Hematopoietic multipotent progenitor cell treated with erythropoietin and hydrocortisone succinate and interleukin-3 and kit ligand, for 6 days (in vitro differentiated cells): Measurements from ENCODE around the gene SBNO2.
"Not testable (repeated sequence)": the region's sequence is repeated elsewhere in the genome, so short reads cannot be mapped to it uniquely, and the experiment has no call there.

Experiments used
- DNase-seq: peaks from one replicate; pipeline ENCODE4 v3.0.0-alpha.2; 2015

SBNO2 gene

DNA sequence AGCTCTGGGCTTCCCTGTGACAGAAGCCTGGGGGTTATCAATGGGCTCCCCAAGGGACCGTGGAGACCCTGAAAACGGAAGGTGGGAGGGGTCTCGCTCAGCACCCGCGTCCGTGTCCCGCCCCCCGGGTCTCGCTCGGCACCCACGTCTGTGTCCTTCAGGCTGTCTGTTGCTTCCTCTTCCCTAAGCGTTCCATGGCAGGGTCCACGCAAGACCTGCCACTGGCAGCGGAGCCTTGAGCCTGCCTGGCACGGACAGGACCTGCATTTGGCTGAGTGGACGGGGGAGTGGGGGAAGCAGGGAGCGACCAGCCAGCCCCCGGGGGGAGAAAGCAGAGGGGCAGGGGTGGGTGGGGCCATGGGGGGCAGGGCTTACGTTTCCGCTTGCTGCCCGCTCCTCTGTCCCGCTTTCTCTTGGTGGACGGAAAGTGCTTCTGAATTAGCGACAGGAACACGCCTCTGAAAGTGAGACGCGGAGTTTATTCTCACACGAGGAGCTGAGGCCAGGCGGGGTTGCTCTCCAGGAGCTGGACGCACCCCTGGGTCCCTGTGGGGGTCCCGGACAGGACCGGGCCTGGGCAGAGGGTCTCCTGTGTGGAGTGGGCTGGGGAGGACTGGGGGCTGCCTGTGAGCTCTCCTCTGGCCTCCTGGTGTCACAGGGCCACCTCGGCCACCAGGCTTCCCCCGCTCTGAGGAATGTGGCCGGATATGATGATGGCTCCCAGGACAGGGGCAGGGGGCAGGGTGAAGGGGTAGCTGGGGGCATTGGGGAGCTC is 58.2 kb downstream of the SBNO2 start:
- no peak for DNase-seq

DNA sequence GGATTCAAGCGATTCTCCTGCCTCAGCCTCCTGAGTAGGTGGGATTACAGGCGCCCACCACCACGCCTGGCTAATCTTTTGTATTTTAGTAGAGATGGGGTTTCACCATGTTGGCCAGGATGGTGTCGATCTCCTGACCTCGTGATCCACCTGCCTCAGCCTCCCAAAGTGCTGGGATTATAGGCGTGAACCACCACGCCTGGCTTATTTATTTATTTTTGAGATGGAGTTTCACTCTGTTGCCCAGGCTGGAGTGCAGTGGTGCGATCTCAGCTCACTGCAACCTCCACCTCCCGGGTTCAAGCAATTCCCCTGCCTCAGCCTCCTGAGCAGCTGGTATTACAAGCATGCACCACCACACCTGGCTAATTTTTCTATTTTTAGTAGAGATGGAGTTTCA is 59.3 kb downstream of the SBNO2 start:
- not testable (repeated sequence) for DNase-seq

GRCh38 chr19:1113986-1114483 is 60.0 kb downstream of the SBNO2 start:
- DNase-seq = no peak

DNA sequence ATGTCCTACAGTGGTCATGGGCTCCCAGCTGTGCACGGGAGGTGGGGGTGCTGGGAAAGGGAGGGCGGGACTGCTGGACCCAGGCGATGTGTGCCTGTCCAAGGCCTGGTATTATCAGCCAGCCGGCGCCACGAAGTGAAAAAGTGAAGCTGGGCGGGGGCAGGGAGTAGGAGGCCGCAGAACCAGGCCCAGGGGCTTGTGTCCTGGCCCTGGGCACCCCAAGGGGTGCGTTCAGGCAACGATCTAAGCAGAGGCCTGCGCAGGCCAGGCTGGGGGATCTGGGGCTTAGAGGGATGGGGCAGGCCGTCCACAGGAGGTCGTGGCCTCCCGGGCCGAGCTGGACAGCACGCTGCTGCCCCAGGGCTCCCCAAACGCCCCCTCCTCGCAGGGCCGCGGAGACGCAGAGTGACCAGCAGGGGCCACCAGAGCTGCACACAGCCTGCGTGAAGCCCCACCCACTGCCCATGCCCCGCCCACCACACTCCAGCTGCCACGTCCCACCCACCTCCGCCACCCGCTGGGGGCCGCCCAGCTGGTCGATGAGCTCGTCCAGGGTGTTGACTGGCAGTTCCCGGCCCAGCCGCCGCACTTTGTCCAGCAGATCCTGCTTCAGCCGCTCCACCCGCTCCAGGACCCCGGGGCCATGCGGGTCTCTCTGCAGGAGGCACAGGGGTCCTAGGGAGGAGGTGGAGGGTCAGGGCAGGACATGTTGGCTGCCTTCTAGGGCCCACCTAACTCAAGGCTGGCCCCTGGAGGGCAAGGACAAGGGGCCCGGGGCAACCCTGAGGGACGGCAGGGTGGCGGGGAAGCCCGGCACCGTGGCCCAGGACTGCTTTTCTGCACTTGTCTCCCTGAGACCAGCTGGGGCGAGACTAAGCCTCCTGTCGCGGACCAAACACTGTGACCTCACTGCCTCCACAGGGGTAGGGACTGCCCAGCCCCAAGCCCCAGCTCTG is 60.8 kb downstream of the SBNO2 start:
- DNase-seq = peak; percentile 95

GRCh38 chr19:1112268-1113029 is 61.6 kb downstream of the SBNO2 start:
- no peak for DNase-seq

DNA sequence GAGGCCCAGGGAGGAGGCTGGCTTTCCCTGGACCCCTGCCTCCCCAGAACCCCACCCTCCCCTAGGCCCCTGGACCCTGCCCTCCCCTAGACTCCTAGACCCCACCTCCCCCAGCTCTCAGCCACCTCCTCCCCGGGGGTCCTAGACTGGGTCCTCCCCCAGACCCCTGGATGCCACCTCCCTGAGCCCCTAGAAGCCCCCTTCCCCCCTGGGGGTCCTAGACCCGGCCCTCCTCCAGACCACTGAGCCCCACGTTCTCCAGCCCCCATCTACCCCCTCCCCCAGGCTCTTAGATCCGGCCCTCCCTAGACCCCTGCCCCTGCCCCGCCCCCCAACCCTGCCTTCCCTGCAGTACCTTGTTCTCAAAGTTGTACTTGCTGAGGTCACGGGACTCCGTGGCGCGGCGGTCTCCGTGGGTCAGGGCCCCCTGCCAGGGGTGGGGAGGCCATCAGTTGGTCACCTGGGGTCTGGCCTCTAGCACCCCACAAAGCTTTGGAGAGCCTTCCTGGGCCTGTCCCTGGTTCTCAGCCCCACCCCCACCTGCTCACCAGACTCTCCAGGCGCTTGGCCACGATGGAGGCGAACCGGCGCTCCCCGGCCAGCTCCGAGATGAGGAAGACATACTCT is 62.3 kb downstream of the SBNO2 start:
- DNase-seq = no peak

DNA sequence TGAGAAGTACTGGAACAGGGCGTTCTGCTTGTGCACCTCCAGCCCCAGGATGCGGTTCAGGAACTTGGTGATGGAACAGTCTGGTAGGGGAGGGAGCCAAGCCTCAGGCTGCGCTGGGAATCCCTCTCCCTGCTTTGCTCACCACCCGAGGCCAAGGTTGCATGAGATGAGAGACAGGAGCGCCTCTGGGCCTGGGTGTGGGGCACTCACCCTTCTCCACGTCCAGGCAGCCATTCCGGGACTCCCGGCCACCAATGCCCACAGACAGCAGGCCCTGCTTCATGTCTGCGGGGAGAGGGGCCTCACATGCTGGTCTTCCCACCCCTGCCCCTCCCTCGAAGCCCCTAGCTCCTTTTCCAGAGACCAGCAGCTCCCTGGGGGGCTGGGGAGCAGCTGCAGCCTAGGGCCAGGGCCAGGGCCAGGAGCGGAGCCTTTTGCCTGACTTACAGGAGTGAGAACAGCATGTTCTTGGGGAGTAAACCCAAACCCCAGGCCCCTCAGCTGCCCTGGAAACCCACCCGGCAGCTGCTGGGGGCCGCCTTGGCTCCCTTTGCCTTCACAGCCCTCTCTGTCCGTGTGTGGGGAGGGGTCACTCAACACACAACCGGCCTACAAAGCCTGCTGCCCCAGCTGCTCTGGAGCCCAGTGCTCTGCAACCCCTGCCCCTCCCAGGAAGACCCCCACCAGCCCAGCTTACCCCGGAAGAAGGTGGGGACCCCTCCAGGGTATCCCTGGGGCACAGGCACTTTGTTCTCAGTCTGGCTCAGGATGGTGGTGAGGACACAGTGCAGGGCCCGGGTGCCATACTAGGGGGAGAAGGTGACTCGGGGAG is 63.0 kb downstream of the SBNO2 start:
- DNase-seq = no peak

GRCh38 chr19:1109697-1110671 is 64.1 kb downstream of the SBNO2 start:
- no peak for DNase-seq

- DNase-seq = no peak
Observed at GRCh38 chr19:1109032-1109551, 65.0 kb downstream of the SBNO2 start.

- no peak for DNase-seq
Observed at GRCh38 chr19:1108291-1109031, 65.6 kb downstream of the SBNO2 start.

DNA sequence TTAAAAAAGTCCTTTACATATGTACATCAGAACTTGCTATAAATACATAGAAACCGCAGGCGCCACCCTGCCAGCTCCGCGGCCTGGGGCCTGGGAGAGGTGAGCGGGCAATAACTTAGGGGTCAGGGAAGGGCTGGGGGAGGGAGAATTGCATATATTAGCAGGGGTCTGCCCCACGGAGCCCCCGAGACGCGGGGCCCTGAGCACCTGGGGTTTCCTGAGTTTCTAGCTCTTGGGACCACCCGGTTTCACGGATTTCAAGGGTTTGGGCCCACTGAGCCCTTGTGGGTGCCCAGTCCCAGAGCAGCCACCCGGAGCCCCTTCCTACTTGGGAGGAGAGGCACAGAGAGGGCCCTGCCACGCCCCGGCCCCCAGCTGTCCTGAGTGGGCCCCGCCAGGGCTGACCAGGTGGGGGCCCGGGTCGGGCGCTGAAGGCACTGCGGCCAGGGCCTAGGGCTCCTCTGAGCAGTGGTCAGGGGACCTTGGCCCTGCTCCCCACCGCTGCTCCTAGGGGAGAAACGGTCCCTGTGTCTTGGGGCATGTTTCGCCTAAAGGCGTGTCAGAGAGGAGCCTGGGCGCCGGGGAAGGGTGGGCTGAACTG is 66.3 kb downstream of the SBNO2 start:
- no peak for DNase-seq

DNA sequence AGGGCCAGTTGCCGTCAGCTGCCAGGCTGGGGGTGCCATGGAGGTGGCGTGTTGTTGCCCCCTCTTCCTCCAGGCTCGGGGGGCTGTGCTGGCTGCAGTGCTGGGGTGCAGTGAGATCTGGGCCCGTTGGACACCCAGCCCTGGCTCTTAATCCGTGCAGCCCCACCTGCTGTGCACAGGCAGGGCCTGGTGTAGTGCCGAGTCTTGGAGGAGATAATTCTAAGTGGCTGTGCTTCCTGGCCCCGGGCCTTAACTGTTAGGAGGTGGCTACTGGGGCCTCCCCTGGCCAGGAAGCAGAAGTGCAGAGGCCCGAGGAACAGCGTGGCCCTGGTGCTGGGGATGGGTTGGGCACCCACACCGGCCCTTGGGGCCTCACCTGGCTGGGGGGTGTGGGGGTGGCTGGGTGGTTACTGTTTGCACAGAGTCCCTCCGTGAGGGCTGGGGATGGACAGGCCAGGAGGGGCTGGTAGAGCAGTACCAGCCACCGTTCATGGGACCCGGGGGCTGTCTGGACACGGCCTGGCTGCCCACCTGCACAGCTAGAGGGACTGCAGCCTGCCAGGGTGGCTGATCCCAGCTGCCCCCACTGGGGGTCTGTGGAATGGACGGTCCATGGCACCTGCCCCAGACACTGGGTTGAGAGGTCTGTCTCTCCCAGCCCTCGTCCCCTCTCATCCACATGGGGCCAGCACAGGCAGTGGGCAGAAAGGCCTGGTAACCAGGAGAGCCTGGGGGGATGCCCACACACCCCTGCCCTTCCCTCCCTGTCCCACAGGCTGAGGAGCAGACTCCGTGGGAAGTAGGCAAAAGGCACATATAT is 67.0 kb downstream of the SBNO2 start:
- DNase-seq = peak; percentile 83

DNA sequence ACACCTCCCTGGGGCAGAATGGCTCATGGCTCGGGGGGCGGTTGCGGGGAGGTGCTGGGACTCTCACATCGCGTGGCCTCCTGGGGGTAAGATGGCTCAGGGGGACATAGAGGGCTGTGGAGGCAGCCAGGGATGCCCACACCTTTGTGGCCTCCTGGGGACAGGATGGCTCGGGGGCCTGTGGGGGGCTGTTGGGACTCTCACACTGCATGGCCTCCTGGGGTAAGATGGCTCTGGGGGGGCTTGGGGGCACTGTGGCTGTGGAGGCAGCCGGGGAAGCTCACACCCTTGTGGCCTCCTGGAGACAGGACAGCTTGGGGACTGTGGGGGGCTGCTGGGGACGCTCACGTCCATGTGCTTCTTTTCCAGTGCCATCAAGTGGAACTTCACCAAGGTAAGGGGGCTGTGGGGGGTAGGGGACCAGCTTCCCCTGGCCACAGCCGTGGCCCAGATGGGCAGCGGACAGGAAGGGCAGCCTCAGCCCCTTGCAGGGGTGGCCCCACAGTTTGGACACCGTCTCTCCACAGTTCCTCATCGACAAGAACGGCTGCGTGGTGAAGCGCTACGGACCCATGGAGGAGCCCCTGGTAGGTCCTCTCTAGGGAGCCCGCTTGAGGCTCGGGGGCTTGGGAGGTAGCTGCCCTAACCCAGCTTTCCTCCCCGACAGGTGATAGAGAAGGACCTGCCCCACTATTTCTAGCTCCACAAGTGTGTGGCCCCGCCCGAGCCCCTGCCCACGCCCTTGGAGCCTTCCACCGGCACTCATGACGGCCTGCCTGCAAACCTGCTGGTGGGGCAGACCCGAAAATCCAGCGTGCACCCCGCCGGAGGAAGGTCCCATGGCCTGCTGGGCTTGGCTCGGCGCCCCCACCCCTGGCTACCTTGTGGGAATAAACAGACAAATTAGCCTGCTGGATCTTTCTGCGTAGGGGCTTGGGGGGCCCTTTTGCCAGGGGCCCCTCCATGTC is 67.9 kb downstream of the SBNO2 start:
- no peak for DNase-seq

DNA sequence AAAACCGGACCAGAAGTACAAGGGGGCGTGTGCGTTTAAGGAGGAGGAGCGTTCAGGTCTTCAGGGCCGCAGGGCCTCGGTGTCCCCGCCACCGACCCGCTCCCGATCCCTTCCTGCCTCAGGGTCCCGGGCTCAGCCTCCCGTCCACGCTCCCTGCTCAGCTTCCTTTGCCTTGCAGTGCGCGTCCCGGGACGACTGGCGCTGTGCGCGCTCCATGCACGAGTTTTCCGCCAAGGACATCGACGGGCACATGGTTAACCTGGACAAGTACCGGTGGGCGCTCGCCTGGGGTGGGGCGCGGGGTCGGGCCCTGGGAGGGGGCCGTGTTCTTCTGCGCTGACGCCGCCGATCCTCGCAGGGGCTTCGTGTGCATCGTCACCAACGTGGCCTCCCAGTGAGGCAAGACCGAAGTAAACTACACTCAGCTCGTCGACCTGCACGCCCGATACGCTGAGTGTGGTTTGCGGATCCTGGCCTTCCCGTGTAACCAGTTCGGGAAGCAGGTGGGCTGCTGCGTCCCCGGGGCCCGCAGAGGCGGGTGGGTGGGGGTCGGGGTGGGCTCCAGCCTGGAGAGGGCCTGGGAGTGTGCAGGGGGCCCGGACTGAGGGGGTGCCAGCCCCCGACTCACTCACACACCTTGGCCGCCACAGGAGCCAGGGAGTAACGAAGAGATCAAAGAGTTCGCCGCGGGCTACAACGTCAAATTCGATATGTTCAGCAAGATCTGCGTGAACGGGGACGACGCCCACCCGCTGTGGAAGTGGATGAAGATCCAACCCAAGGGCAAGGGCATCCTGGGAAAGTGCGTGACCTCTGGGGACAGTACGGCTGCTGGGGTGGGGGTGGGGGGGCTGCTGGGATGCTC is 68.8 kb downstream of the SBNO2 start:
- peak; percentile 54 for DNase-seq

DNA sequence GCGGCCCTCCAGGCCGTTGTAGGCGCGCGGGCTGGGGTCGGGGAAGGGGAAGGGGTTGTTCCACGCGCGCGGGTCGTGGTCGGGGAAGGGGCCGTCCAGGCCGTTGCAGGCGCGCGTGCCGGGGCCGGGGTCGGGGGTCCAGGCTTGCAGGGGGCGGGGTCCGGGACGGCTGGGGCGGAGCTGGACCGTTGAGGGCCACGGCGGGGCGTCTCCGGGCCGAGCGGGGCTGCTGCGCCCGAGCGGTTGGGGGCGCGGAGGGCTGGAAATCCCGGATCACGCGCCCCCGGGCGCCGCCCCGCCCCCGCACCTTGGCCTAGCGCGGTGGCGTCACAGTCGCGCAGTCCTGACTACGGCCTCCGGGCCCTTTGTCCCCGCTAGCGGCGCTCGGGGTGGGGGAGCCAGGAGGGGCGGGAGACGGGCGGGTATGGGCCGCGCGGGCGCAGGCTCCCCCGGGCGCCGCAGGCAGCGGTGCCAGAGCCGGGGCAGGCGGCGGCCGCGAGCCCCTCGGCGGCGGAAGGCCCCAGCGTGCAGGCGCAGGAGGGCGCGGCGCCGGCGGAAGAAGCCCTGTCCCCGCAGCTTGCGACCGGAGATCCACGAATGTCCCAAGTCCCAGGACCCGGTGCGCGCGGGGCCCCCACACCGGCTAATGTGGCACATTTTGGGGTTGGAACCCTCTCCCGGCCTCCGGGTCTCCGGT is 69.6 kb downstream of the SBNO2 start:
- DNase-seq = peak; percentile 84
